PC-3 (cell line): ENCODE measurements around the gene ACTRT3. TPM values are rescaled to one million over a fixed set of nuclear protein-coding genes. Genes with fewer than 3 reads are reported as not detected.

Experiments used
- total RNA-seq: library from RNA; depleted of rRNA; stranded (reverse); fragments of >200 nt; gene quantifications from 2 replicates; pipeline ENCODE4 v1.2.3, GENCODE V29; 2014; rRNA removed

ACTRT3 gene
- total RNA-seq, 1 experiment from 2014 or later, result 2.6 TPM

Other genes starting within 250 kb of the ACTRT3 start
- 10.0 and 11.4 TPM in 2 replicates for gene MECOM, start 105.8 kb downstream of the ACTRT3 start, total RNA-seq
- 544 and 737 TPM in 2 replicates for gene TERC, start 4.5 kb downstream of the ACTRT3 start, total RNA-seq
- gene MYNN, start 3.8 kb upstream of the ACTRT3 start, total RNA-seq, result 7.4 and 12.9 TPM in 2 replicates
- gene LRRIQ4, start 43.3 kb upstream of the ACTRT3 start, total RNA-seq, result 0.52 TPM in 1 of 2 replicates, not detected in the other
- 1.8 and 3.8 TPM in 2 replicates for gene LRRC34, start 43.3 kb upstream of the ACTRT3 start, total RNA-seq
- 0.04 TPM in 1 of 2 replicates, not detected in the other for gene LRRC31, start 100.4 kb upstream of the ACTRT3 start, total RNA-seq
- not detected in 2 replicates for gene SAMD7, start 142.0 kb upstream of the ACTRT3 start, total RNA-seq
- 29.0 and 31.8 TPM in 2 replicates for gene SEC62, start 197.2 kb upstream of the ACTRT3 start, total RNA-seq